Fibroblast of lung (primary cell): ENCODE results near the gene PCSK2. TPM values are rescaled to one million over a fixed set of nuclear protein-coding genes. Genes with fewer than 3 reads are reported as not detected.

Source experiments
- DNase-seq, 2 donors: peaks; one replicate each; pipeline versions ENCODE4 v3.0.0 to v3.0.0-alpha.2; 2010; ENCODE audit warnings: low read depth in 2 of 2
- H2AFZ ChIP-seq: 2 replicates; pipeline ENCODE4 v1.5.1; 2012; ENCODE audit warnings: low read length, control low read depth, inconsistent platforms
- H3K27ac ChIP-seq: 2 replicates; pipeline ENCODE4 v1.5.1; 2011; ENCODE audit warnings: low read length, control low read depth; ENCODE audit not compliant: insufficient read depth
- H3K27me3 ChIP-seq: 2 replicates; pipeline ENCODE4 v1.5.1; 2011; ENCODE audit warnings: mild to moderate bottlenecking, low read length; ENCODE audit not compliant: control insufficient read depth, insufficient read depth
- H3K36me3 ChIP-seq: 2 replicates; pipeline ENCODE4 v1.5.1; 2011; ENCODE audit warnings: low read length; ENCODE audit not compliant: control insufficient read depth, insufficient read depth
- H3K4me1 ChIP-seq: 2 replicates; pipeline ENCODE4 v1.5.1; 2011; ENCODE audit warnings: low read length; ENCODE audit not compliant: control insufficient read depth, insufficient read depth; ENCODE audit errors: extremely low read depth
- H3K4me2 ChIP-seq: 2 replicates; pipeline ENCODE4 v1.5.1; 2011; ENCODE audit warnings: low read length, control low read depth; ENCODE audit not compliant: insufficient read depth; ENCODE audit errors: extremely low read depth
- H3K4me3 ChIP-seq, 4 experiments: fragments of 200-600 bp in 1 of 4; sonication (generic) in 1 of 4; replicated peaks in 1 of 4; 2 replicates each; pipeline ENCODE4 v1.5.1; 2011 to 2016; ENCODE audit warnings: low read length in 4 of 4, low read depth in 3 of 4, mild to moderate bottlenecking in 3 of 4, control low read depth in 2 of 4, inconsistent platforms in 1 of 4, mixed read lengths in 1 of 4; ENCODE audit not compliant: insufficient read depth in 1 of 4; ENCODE audit errors: control extremely low read depth in 1 of 4
- H3K79me2 ChIP-seq: 2 replicates; pipeline ENCODE4 v1.5.1; 2012; ENCODE audit warnings: mild to moderate bottlenecking, low read length, inconsistent platforms; ENCODE audit not compliant: control insufficient read depth, insufficient read depth
- H3K9ac ChIP-seq: 2 replicates; pipeline ENCODE4 v1.5.1; 2011; ENCODE audit warnings: mild to moderate bottlenecking, low read length, control low read depth; ENCODE audit not compliant: insufficient read depth
- H3K9me3 ChIP-seq: 2 replicates; pipeline ENCODE4 v1.5.1; 2012; ENCODE audit warnings: low read depth, low read length; ENCODE audit not compliant: control insufficient read depth, insufficient read depth
- H4K20me1 ChIP-seq: 2 replicates; pipeline ENCODE4 v1.5.1; 2011; ENCODE audit warnings: low read length; ENCODE audit not compliant: control insufficient read depth, insufficient read depth; ENCODE audit errors: extremely low read depth
- CTCF ChIP-seq, 2 donors: IDR thresholded peaks in 1 of 2; conservative IDR thresholded peaks in 1 of 2; 1 replicate in 1 of 2; 2 replicates in 1 of 2; pipeline ENCODE4 v1.5.1; 2011 to 2012; ENCODE audit warnings: low read length in 2 of 2, control low read depth in 1 of 2, inconsistent platforms in 1 of 2, low read depth in 1 of 2, mild to moderate bottlenecking in 1 of 2
- EZH2 ChIP-seq: IDR thresholded peaks from 2 replicates; pipeline ENCODE4 v1.5.1; 2012; ENCODE audit warnings: low read length, control low read depth, mild to moderate bottlenecking; ENCODE audit errors: missing control alignments
- polyA plus RNA-seq, 2 donors: library from polyadenylated mRNA; depleted of rRNA in 1 of 2; stranded (reverse) in 1 of 2; unstranded in 1 of 2; fragments of >200 nt; gene quantifications; 2 replicates each; pipeline ENCODE4 v1.2.1, GENCODE V29; 2011 to 2012; ENCODE audit warnings: missing spikeins in 1 of 2
- total RNA-seq: library from RNA; depleted of rRNA; stranded (reverse); fragments of >200 nt; gene quantifications from 2 replicates; pipeline ENCODE4 v1.2.1, GENCODE V29; 2014

PCSK2 gene
- total and polyA plus RNA-seq, 2 donors (not counting 1 experiment from before 2014, with no cell fraction given) = under 0.01 to 1.2 TPM

GRCh38 chr20:17427638-17428037, 200.8 kb downstream of the PCSK2 start:
- no peak overlapping the region for H3K9ac ChIP-seq
- H3K9me3 ChIP-seq = no peaks in the 10 kb centered on the region
- H2AFZ ChIP-seq = no peak overlapping the region
- no peaks in the 10 kb centered on the region for H3K4me1 ChIP-seq
- no peak for DNase-seq
- H3K36me3 ChIP-seq = no peaks in the 10 kb centered on the region
- no peaks in the 10 kb centered on the region for H3K79me2 ChIP-seq
- no peak overlapping the region for H3K27ac ChIP-seq
- H3K27me3 ChIP-seq = no peaks in the 10 kb centered on the region
- H3K4me3 ChIP-seq = no peak overlapping the region
- no peak overlapping the region for H3K4me2 ChIP-seq
- no peak for TF ChIP-seq EZH2
- TF ChIP-seq CTCF (conservative IDR thresholded peaks at IDR 0.05 in 1 of 2, IDR thresholded peaks at IDR 0.05 in 1 of 2; ENCODE audit: low read depth in 1 of 2, low read length in 2 of 2) = no peak
- no peaks in the 10 kb centered on the region for H4K20me1 ChIP-seq

DNA sequence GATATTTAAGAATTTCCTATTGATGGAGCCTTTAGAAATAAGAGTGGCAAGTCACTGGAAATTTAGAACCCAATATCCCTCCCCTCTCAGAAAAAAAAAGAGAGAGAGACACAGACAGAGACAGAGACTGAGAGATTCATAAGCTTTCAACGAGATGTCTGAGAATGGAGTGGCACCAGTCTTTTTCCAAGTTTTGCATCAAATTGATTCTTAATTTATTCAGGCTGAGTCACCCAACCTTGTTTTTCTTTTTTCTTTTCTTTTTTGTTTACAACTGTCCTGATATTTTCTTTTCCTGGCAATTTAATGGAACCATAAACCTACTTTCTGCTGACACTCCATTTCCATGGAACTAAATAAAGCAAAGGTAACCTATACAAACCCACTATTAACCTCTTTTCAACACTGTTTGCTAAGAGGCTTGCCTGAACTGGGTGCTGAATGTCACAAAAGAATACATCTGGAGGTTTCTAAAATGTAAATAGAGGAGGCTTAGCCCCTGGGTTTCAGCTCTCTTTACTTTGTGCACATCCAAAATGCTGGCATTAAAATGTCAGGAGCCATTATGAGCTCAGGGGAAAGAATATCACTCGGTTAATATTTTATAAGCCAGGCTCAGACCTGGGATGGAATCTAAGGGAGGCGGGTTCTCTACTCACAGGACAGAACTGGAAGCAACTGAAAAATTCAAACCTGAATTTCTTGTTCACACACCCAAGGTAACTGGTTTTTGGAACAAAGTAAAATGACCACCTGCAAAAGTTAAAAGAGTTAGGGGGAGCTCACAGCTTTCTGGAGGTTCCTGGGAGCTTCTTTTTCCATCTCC, 203.5 kb downstream of the PCSK2 start:
- TF ChIP-seq EZH2 (no peak), CTCF (conservative IDR thresholded peaks at IDR 0.05 in 1 of 2, IDR thresholded peaks at IDR 0.05 in 1 of 2; ENCODE audit: low read depth in 1 of 2, low read length in 2 of 2) (no peak)
- Histone ChIP-seq H3K4me2 (no peak overlapping the region), H2AFZ (no peak overlapping the region), H3K9me3 (no peaks in the 10 kb centered on the region), H4K20me1 (no peaks in the 10 kb centered on the region), H3K27ac (no peak overlapping the region), H3K4me1 (no peaks in the 10 kb centered on the region), H3K36me3 (no peaks in the 10 kb centered on the region), H3K9ac (no peak overlapping the region), H3K4me3 (no peak overlapping the region), H3K27me3 (peaks cover 3% of the 10 kb centered on the region), H3K79me2 (no peaks in the 10 kb centered on the region)
- no peak for DNase-seq

DNA sequence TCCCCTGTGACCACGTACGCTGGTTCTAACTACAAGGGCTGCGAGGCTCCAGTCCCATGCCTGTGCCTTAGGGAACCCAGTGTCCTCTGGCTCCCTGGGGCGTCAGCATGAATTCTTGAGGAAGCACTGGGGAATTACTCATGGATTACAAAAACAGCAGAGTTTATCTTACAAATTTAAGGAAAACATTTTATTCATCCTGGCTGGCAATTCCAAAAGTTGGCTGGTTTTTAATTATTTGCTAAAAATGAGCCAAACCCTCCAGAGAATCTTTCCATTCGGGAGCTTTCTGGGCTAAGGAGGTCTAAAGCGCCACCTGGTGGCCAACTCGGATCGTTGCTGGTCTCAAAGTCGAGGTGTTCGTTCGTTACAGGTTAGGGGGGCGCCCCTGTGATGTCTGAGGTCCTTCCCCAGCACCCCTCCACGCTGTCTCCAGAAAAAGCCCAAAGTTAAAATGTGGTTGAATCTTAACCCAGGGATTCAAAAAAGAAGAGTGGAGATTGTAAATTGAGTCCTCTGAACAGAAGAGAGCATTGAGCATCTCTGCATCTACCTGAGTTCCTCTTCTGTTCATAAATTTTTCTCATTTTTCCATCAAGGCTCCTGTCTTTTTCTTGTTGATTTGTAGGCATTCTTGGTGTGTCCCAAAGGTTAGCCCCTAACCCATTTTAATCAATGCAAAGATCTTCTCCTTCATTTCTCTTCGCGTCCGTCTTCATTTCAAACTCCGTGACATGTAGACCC, 205.0 kb downstream of the PCSK2 start:
- Histone ChIP-seq H3K4me2 (no peak overlapping the region), H3K4me3 (no peak overlapping the region), H3K4me1 (no peaks in the 10 kb centered on the region), H3K27me3 (peaks cover 5% of the 10 kb centered on the region), H3K36me3 (no peaks in the 10 kb centered on the region), H3K9me3 (no peaks in the 10 kb centered on the region), H3K79me2 (no peaks in the 10 kb centered on the region), H4K20me1 (no peaks in the 10 kb centered on the region), H3K27ac (no peak overlapping the region), H3K9ac (no peak overlapping the region), H2AFZ (no peak overlapping the region)
- TF ChIP-seq EZH2 (no peak), CTCF (conservative IDR thresholded peaks at IDR 0.05 in 1 of 2, IDR thresholded peaks at IDR 0.05 in 1 of 2; ENCODE audit: low read depth in 1 of 2, low read length in 2 of 2) (peak; percentile 80 to 84)
- DNase-seq = peak; percentile 20 to 64
